Smooth muscle cell of the brain vasculature (primary cell): ENCODE results near the gene NAP1L1.

Experiments used
- DNase-seq: peaks from one replicate; pipeline ENCODE4 v3.0.0-alpha.2; 2012; ENCODE audit warnings: low read depth, low spot score

NAP1L1 gene

GRCh38 chr12:76038176-76038575 is 46.3 kb downstream of the NAP1L1 start:
- no peak for DNase-seq

- DNase-seq: no peak
Measured at GRCh38 chr12:76037130-76038103, 47.1 kb downstream of the NAP1L1 start.

GRCh38 chr12:76035045-76035444 is 49.4 kb downstream of the NAP1L1 start:
- no peak for DNase-seq

- no peak for DNase-seq
Measured at GRCh38 chr12:76033081-76034011, 51.1 kb downstream of the NAP1L1 start.

GRCh38 chr12:76032043-76032981 is 52.2 kb downstream of the NAP1L1 start:
- no peak for DNase-seq

GRCh38 chr12:76031414-76032042 is 53.0 kb downstream of the NAP1L1 start, which contains the start of gene PHLDA1:
PHLDA1 (minus strand) TSS chr12:76031776.
- peak; percentile 95 for DNase-seq

- DNase-seq: no peak
Measured at GRCh38 chr12:76031081-76031413, 53.4 kb downstream of the NAP1L1 start.

- DNase-seq: no peak
Measured at GRCh38 chr12:76030341-76031080, 54.0 kb downstream of the NAP1L1 start.

GRCh38 chr12:76029982-76030340 is 54.5 kb downstream of the NAP1L1 start:
- DNase-seq: no peak

GRCh38 chr12:76028571-76029277 is 55.8 kb downstream of the NAP1L1 start:
- no peak for DNase-seq

GRCh38 chr12:76026643-76027063 is 57.8 kb downstream of the NAP1L1 start:
- DNase-seq: no peak

GRCh38 chr12:76025601-76026575 is 58.6 kb downstream of the NAP1L1 start:
- DNase-seq: no peak

- no peak for DNase-seq
Measured at GRCh38 chr12:76024942-76025600, 59.4 kb downstream of the NAP1L1 start.

- no peak for DNase-seq
Measured at GRCh38 chr12:76024102-76024781, 60.2 kb downstream of the NAP1L1 start.

GRCh38 chr12:76023069-76023690 is 61.3 kb downstream of the NAP1L1 start:
- DNase-seq: no peak

- no peak for DNase-seq
Measured at GRCh38 chr12:76022506-76022905, 62.0 kb downstream of the NAP1L1 start.
